ENCODE data around the gene LIPJ.

GRCh38 chr10:88537322-88537721 is 49.2 kb upstream of the LIPJ start:
- TF ChIP-seq CTBP1 (IDR thresholded peaks at IDR 0.05; ENCODE audit: borderline replicate concordance): no peak
- no peak for TF ChIP-seq ARNT (IDR thresholded peaks at IDR 0.05)
- TF ChIP-seq TARDBP (IDR thresholded peaks at IDR 0.05): no peak
- no peak for TF ChIP-seq FOXK2 (IDR thresholded peaks at IDR 0.05)
